T47D (cell line): ENCODE results near the gene FURIN.

Source experiments
- DNase-seq, 2 experiments: peaks; one replicate each; pipeline versions ENCODE4 v3.0.0 to v3.0.0-alpha.2; 2011 to 2012; ENCODE audit warnings: low read depth in 1 of 2, low spot score in 1 of 2
- JUND ChIP-seq: IDR thresholded peaks from 2 replicates; pipeline ENCODE4 v1.6.1; 2012; ENCODE audit warnings: low read depth
- in situ Hi-C: cut with HindIII; loops from 2 replicates; pipeline ENCODE4 v1.10.0; 2016; ENCODE audit warnings: low sequenced_read_pairs, low pct_unique_long_range_greater_than_20kb

Gene FURIN

DNA sequence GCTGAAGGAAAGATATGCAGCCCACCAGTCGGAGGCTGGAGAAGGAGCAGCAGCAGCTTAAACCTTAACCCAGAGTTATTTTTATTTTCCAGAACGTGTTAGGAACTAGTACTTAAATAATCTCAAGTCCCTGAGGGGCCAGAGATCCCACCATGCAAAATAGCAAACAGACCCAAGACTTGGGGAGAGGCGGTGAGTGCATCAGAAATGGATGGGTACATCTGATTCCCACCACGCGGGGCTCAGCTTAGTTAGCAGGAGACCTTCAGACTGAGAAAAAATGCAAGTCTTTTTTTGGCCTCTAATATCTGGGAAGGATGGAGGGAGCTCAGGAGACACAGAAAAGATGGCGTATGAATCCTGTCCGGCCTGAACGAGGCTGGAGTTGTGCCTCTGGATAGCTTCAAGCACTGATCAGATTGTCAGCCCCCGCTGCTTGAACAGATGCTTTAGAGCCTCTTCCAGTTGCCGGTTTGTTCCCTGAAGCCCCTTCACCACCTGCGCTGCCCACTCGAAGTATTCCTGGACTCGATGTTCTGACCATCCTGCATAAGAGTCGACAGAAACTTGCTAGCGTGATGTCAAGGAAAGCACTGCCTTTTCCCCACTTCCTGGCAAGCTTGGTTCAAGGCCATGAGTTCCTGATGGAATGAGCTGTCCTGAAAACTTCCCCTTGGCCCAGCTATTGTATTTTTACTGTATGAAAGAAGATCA lies 62.6 kb downstream of the FURIN start:
- TF ChIP-seq JUND: no peak
- in situ Hi-C loops: no loop called here
- DNase-seq: no peak

GRCh38 chr15:90931575-90931827 lies 63.1 kb downstream of the FURIN start:
- no peak for DNase-seq
- in situ Hi-C loops: no loop called here
- no peak for TF ChIP-seq JUND

GRCh38 chr15:90931828-90932659 lies 63.7 kb downstream of the FURIN start, which contains the start of gene HDDC3:
Gene HDDC3 (minus strand): TSS chr15:90932549. CDS start chr15:90932540, 9 bp downstream.
- in situ Hi-C loops: no loop called here
- peak; percentile 92 to 97 for DNase-seq
- TF ChIP-seq JUND: no peak

DNA sequence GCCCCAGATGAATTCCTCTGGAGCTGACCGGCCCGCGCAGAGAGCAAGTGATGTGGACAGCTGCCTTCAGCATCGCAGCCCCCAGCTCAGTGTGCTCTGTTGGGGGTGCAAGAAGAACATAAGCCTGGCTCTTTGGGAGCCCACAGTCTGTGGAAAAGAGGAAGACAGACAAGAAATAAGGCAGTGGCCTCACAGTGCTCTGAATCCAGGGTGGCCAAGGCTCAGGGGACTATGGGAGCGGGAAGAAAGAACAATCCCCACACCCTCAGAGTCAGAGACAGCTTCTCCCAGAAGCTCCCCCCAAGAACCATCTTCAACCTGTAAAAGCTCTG lies 64.2 kb downstream of the FURIN start:
- DNase-seq: no peak
- TF ChIP-seq JUND: no peak
- in situ Hi-C loops: no loop called here
